H1 (cell line): ENCODE measurements around the gene PAX7. TPM values are rescaled to one million over a fixed set of nuclear protein-coding genes. Genes with fewer than 3 reads are reported as not detected.

ENCODE experiments used
- CTCF ChIA-PET: fragments of 300-600 bp; sonication (Branson Sonifier 250); formaldehyde crosslinking; loops from one replicate; lab custom pipeline; 2021; ENCODE audit not compliant: partially characterized antibody; lab: Charles Lee
- POLR2A ChIA-PET: fragments of 300-600 bp; sonication (Branson Sonifier 250); formaldehyde crosslinking; loops from one replicate; lab custom pipeline; 2021; ENCODE audit warnings: inconsistent platforms; ENCODE audit not compliant: partially characterized antibody; lab: Charles Lee
- DNase-seq, 2 experiments: peaks; one replicate each; pipeline versions ENCODE4 v3.0.0 to v3.0.0-alpha.2; 2010 to 2022; ENCODE audit warnings: low spot score in 2 of 2, low read depth in 1 of 2, mixed read lengths in 1 of 2
- FAIRE-seq: peaks from 2 replicates; lab custom pipeline; 2011; peaks lifted over from hg19 to GRCh38; lab: Jason Lieb, UNC
- H2AFZ ChIP-seq: 2 replicates; pipeline ENCODE4 v1.8.1; 2012; ENCODE audit warnings: low read length, inconsistent platforms
- H2AK5ac ChIP-seq: 2 replicates; pipeline ENCODE4 v1.6.1; 2013; ENCODE audit warnings: low read depth, low read length
- H2BK120ac ChIP-seq: replicated peaks from 2 replicates; pipeline ENCODE3; 2013; ENCODE audit warnings: low read depth, low read length, inconsistent platforms
- H2BK12ac ChIP-seq: 2 replicates; pipeline ENCODE4 v1.6.1; 2013; ENCODE audit warnings: low read depth, low read length
- H2BK15ac ChIP-seq: 2 replicates; pipeline ENCODE4 v1.6.1; 2013; ENCODE audit warnings: low read length
- H2BK20ac ChIP-seq: 2 replicates; pipeline ENCODE4 v1.6.1; 2013; ENCODE audit warnings: low read length
- H2BK5ac ChIP-seq: 2 replicates; pipeline ENCODE4 v1.6.1; 2013; ENCODE audit warnings: low read depth, low read length
- H3K14ac ChIP-seq: 2 replicates; pipeline ENCODE4 v1.6.1; 2013; ENCODE audit warnings: inconsistent platforms; ENCODE audit not compliant: insufficient read length
- H3K18ac ChIP-seq: 2 replicates; pipeline ENCODE4 v1.6.1; 2013; ENCODE audit warnings: low read length; ENCODE audit errors: extremely low read depth
- H3K23ac ChIP-seq: 2 replicates; pipeline ENCODE4 v1.6.1; 2013; ENCODE audit warnings: inconsistent platforms; ENCODE audit not compliant: insufficient read length
- H3K23me2 ChIP-seq: 2 replicates; pipeline ENCODE4 v1.6.1; 2013; ENCODE audit warnings: low read depth, low read length
- H3K27ac ChIP-seq: 2 replicates; pipeline ENCODE4 v1.6.1; 2011; ENCODE audit warnings: low read depth, low read length, inconsistent platforms
- H3K27me3 ChIP-seq, 4 experiments: replicated peaks in 1 of 4; 1 replicate in 1 of 4; 2 replicates in 3 of 4; pipeline versions ENCODE4 v1.6.1 to v1.8.1; 2011 to 2013; ENCODE audit warnings: low read length in 3 of 4, mild to moderate bottlenecking in 3 of 4, inconsistent platforms in 2 of 4, mixed read lengths in 2 of 4, moderate library complexity in 1 of 4; ENCODE audit not compliant: control insufficient read depth in 3 of 4, insufficient read depth in 3 of 4; ENCODE audit errors: extremely low read depth in 1 of 4
- H3K36me3 ChIP-seq, 4 experiments: 2 replicates each; pipeline versions ENCODE4 v1.6.1 to v1.8.1; 2011 to 2013; ENCODE audit warnings: mild to moderate bottlenecking in 4 of 4, low read length in 3 of 4, moderate library complexity in 2 of 4, control low read depth in 1 of 4, inconsistent platforms in 1 of 4; ENCODE audit not compliant: insufficient read depth in 4 of 4, control insufficient read depth in 2 of 4
- H3K4ac ChIP-seq: replicated peaks from 2 replicates; pipeline ENCODE3; 2013; ENCODE audit warnings: low read length, low read depth, mixed read lengths, inconsistent platforms; ENCODE audit not compliant: insufficient read length
- H3K4me1 ChIP-seq, 4 experiments: replicated peaks in 1 of 4; 1 replicate in 1 of 4; 2 replicates in 3 of 4; pipeline versions ENCODE4 v1.6.1 to v1.8.1; 2011 to 2013; ENCODE audit warnings: low read length in 3 of 4, inconsistent platforms in 2 of 4, mixed read lengths in 1 of 4; ENCODE audit not compliant: insufficient read depth in 4 of 4, control insufficient read depth in 3 of 4
- H3K4me2 ChIP-seq, 2 experiments: 2 replicates each; pipeline versions ENCODE4 v1.6.1 to v1.8.1; 2011 to 2013; ENCODE audit warnings: low read depth in 2 of 2, low read length in 2 of 2, control low read depth in 1 of 2, inconsistent platforms in 1 of 2, mild to moderate bottlenecking in 1 of 2; ENCODE audit not compliant: insufficient read depth in 1 of 2
- H3K4me3 ChIP-seq, 4 experiments: fragments of 200-600, 300-600 bp in 1 of 4; sonication (generic), shearing (Covaris generic), sonication (Bioruptor Twin) in 1 of 4; 2 replicates each; pipeline versions ENCODE4 v1.5.1 to v1.8.1; 2011 to 2016; ENCODE audit warnings: low read length in 4 of 4, low read depth in 3 of 4, control low read depth in 2 of 4, inconsistent platforms in 2 of 4, mild to moderate bottlenecking in 2 of 4, mixed read lengths in 1 of 4, moderate library complexity in 1 of 4; ENCODE audit not compliant: insufficient read depth in 2 of 4; ENCODE audit errors: extremely low read depth in 1 of 4
- H3K56ac ChIP-seq: replicated peaks from 2 replicates; pipeline ENCODE3; 2013; ENCODE audit warnings: low read depth, mild to moderate bottlenecking, mixed read lengths, low read length, inconsistent platforms; ENCODE audit not compliant: insufficient read length
- H3K79me1 ChIP-seq: 2 replicates; pipeline ENCODE4 v1.6.1; 2013; ENCODE audit warnings: low read depth, low read length, control low read depth
- H3K79me2 ChIP-seq, 2 experiments: 2 replicates each; pipeline versions ENCODE4 v1.6.1 to v1.8.1; 2012 to 2013; ENCODE audit warnings: low read length in 2 of 2, mild to moderate bottlenecking in 2 of 2, inconsistent platforms in 1 of 2; ENCODE audit not compliant: insufficient read depth in 2 of 2, control insufficient read depth in 1 of 2
- H3K9ac ChIP-seq, 4 experiments: replicated peaks in 1 of 4; 1 replicate in 1 of 4; 2 replicates in 3 of 4; pipeline versions ENCODE4 v1.6.1 to v1.8.1; 2011 to 2013; ENCODE audit warnings: low read depth in 3 of 4, low read length in 3 of 4, control low read depth in 2 of 4, mild to moderate bottlenecking in 2 of 4, moderate library complexity in 2 of 4, inconsistent platforms in 1 of 4; ENCODE audit errors: extremely low read depth in 1 of 4
- H3K9me3 ChIP-seq, 2 experiments: 2 replicates each; pipeline versions ENCODE4 v1.6.1 to v1.8.1; 2012 to 2013; ENCODE audit warnings: mild to moderate bottlenecking in 2 of 2, moderate library complexity in 2 of 2, control low read depth in 1 of 2, inconsistent platforms in 1 of 2, low read depth in 1 of 2, low read length in 1 of 2, mixed read lengths in 1 of 2; ENCODE audit not compliant: insufficient read depth in 2 of 2
- H4K20me1 ChIP-seq, 2 experiments: replicated peaks in 1 of 2; 2 replicates each; pipeline versions ENCODE3 to v1.8.1; 2011 to 2013; ENCODE audit warnings: inconsistent platforms in 2 of 2, low read length in 2 of 2, mild to moderate bottlenecking in 1 of 2; ENCODE audit not compliant: insufficient read depth in 2 of 2, control insufficient read depth in 1 of 2
- H4K5ac ChIP-seq: 2 replicates; pipeline ENCODE4 v1.6.1; 2013; ENCODE audit warnings: low read length, low read depth, mixed read lengths, inconsistent platforms; ENCODE audit not compliant: insufficient read length
- H4K8ac ChIP-seq: 2 replicates; pipeline ENCODE4 v1.8.0; 2013; ENCODE audit warnings: mild to moderate bottlenecking, moderate library complexity, low read length, inconsistent platforms; ENCODE audit not compliant: insufficient read depth; ENCODE audit errors: extremely low read depth
- H4K91ac ChIP-seq: replicated peaks from 2 replicates; pipeline ENCODE3; 2013; ENCODE audit warnings: low read length, mixed read lengths, inconsistent platforms; ENCODE audit not compliant: insufficient read length
- BACH1 ChIP-seq: IDR thresholded peaks from 2 replicates; pipeline ENCODE4 v1.6.1; 2012; ENCODE audit warnings: low read length, improper control_type of control experiment
- CEBPB ChIP-seq: IDR thresholded peaks from 2 replicates; pipeline ENCODE4 v1.6.1; 2012; ENCODE audit warnings: low read depth, low read length
- CHD2 ChIP-seq: IDR thresholded peaks from 2 replicates; pipeline ENCODE4 v1.6.1; 2012; ENCODE audit warnings: low read length, improper control_type of control experiment
- HDAC2 ChIP-seq, 2 experiments: fragments of 300-600 bp in 1 of 2; sonication (generic) in 1 of 2; IDR thresholded peaks; 2 replicates each; pipeline ENCODE4 v1.6.1; 2011 to 2012; ENCODE audit warnings: low read depth in 2 of 2, low read length in 2 of 2, mild to moderate bottlenecking in 2 of 2, moderate library complexity in 2 of 2, borderline replicate concordance in 1 of 2, inconsistent platforms in 1 of 2
- JUN ChIP-seq: IDR thresholded peaks from 2 replicates; pipeline ENCODE4 v1.6.1; 2011; ENCODE audit warnings: low read depth, mild to moderate bottlenecking, improper control_type of control experiment, low read length
- KDM1A ChIP-seq: fragments of 200-600, 300-600 bp; sonication (generic); IDR thresholded peaks from 2 replicates; pipeline ENCODE4 v1.7.1; 2016; ENCODE audit warnings: mild to moderate bottlenecking, low read length, borderline replicate concordance
- KDM5A ChIP-seq: fragments of 200-600 bp; IDR thresholded peaks from 2 replicates; pipeline ENCODE4 v1.7.1; 2012; ENCODE audit warnings: mild to moderate bottlenecking, low read length, inconsistent platforms, mixed read lengths
- MAFK ChIP-seq: IDR thresholded peaks from 2 replicates; pipeline ENCODE4 v1.6.1; 2012; ENCODE audit warnings: low read depth, mild to moderate bottlenecking, improper control_type of control experiment, low read length
- NRF1 ChIP-seq: IDR thresholded peaks from 2 replicates; pipeline ENCODE4 v1.6.1; 2011; ENCODE audit warnings: mild to moderate bottlenecking, low read depth, low read length, improper control_type of control experiment
- POLR2A ChIP-seq, 2 experiments: IDR thresholded peaks; 1 replicate in 1 of 2; 2 replicates in 1 of 2; pipeline ENCODE4 v1.6.1; 2011; ENCODE audit warnings: low read depth in 2 of 2, low read length in 2 of 2, mild to moderate bottlenecking in 2 of 2; ENCODE audit errors: control extremely low read depth in 1 of 2
- SUZ12 ChIP-seq: fragments of 200-600 bp; sonication (generic); IDR thresholded peaks from 2 replicates; pipeline ENCODE4 v1.6.1; 2012; ENCODE audit warnings: mild to moderate bottlenecking, inconsistent platforms, low read length, moderate library complexity, mixed read lengths
- TCF12 ChIP-seq: IDR thresholded peaks from 2 replicates; pipeline ENCODE4 v1.6.1; 2011; ENCODE audit warnings: low read depth, mild to moderate bottlenecking, low read length
- YY1 ChIP-seq: IDR thresholded peaks from 2 replicates; pipeline ENCODE4 v1.6.1; 2011; ENCODE audit warnings: low read depth, mild to moderate bottlenecking, low read length
- WGBS, 2 experiments: shearing (Covaris generic) in 1 of 2; methylation state at CpG; one replicate each; pipeline versions ENCODE4 v1.1.6 to v1.1.7; 2013 to 2015; ENCODE audit warnings: low lambda C conversion rate in 2 of 2, mixed read lengths in 2 of 2, inconsistent platforms in 1 of 2, low coverage in 1 of 2, missing lambda C conversion rate in 1 of 2; ENCODE audit not compliant: insufficient replicate concordance in 2 of 2, insufficient coverage in 1 of 2, insufficient read length in 1 of 2; ENCODE audit errors: extremely low coverage in 1 of 2, missing lambda C conversion rate in 1 of 2; 5-methylcytosine and 5-hydroxymethylcytosine counted together
- polyA plus RNA-seq, 7 experiments: library from polyadenylated mRNA; depleted of rRNA in 3 of 7; stranded (reverse) in 5 of 7; unstranded in 2 of 7; fragments of >200 nt in 5 of 7; fragments of 200-250 nt in 2 of 7; gene quantifications; 1 replicate in 5 of 7; 2 replicates in 1 of 7; 4 replicates in 1 of 7; pipeline versions ENCODE4 v1.2.1 to v1.2.3, GENCODE V29; 2011 to 2013; ENCODE audit warnings: missing spikeins in 2 of 7, mixed read lengths in 2 of 7
- total RNA-seq: library from RNA; stranded (reverse); fragmentation: NEBNext Ultra II Directional; extraction: Animal tissue kit (Norgen Biotek cat#: 25700); gene quantifications from 2 replicates; pipeline ENCODE4 v1.2.1, GENCODE V29; 2021

The PAX7 gene
- total and polyA plus RNA-seq, 2 of the 8 experiments (the other 6 are each of a cell fraction or from before 2014, with no cell fraction given): not detected

GRCh38 chr1:18636596-18637508 is 6.2 kb downstream of the PAX7 start:
- no peaks in the 10 kb centered on the region; a peak in 1 of 8 replicates for H3K36me3 ChIP-seq
- H3K9ac ChIP-seq: no peak overlapping the region
- no peak overlapping the region for H3K56ac ChIP-seq
- H3K23ac ChIP-seq: no peak overlapping the region
- no peak overlapping the region for H2BK12ac ChIP-seq
- no peak overlapping the region for H2BK5ac ChIP-seq
- H3K4ac ChIP-seq: no peak overlapping the region
- no peak overlapping the region; the same call in 1 of the 2 replicates for H2BK20ac ChIP-seq
- CTCF ChIA-PET: interaction anchor here (0.8 to 4.8 kb wide), 6 partner anchors 17 to 81 kb away, joined by 3 to 24 read pairs (median 6); no protein-coding TSS in a partner anchor
- H4K8ac ChIP-seq: no peak overlapping the region
- WGBS, 2 experiments: 1% methylated on average over 45 of the region's 52 CpGs; no CpG with 5 or more reads in 1 of the 2 experiments
- peaks cover 25 to 30% of the 10 kb centered on the region in 2 experiments for H4K20me1 ChIP-seq
- no peak overlapping the region; the same call in 1 of the 2 replicates for H3K18ac ChIP-seq
- no peaks in the 10 kb centered on the region for H3K9me3 ChIP-seq
- H3K27me3 ChIP-seq: peaks cover 84 to 99% (median 95%) of the 10 kb centered on the region in 4 experiments
- H4K5ac ChIP-seq: no peak overlapping the region
- H3K14ac ChIP-seq: no peak overlapping the region
- DNase-seq (peak in 1 of 2 experiments; percentile 77), FAIRE-seq (no peak)
- no peak overlapping the region for H4K91ac ChIP-seq
- no peak overlapping the region for H3K27ac ChIP-seq
- peaks cover 7 to 60% (median 22%) of the 10 kb centered on the region in 4 experiments for H3K4me1 ChIP-seq
- no peaks in the 10 kb centered on the region for H3K79me1 ChIP-seq
- H3K23me2 ChIP-seq: no peaks in the 10 kb centered on the region; the same call in 1 of the 2 replicates
- no peaks in the 10 kb centered on the region for H3K79me2 ChIP-seq
- H3K4me2 ChIP-seq: peak overlapping the region; percentile 55 to 73
- H3K4me3 ChIP-seq: peak overlapping the region; percentile 14 to 52 (median 38); a peak in 5 of 8 replicates
- H2AK5ac ChIP-seq: no peak overlapping the region
- no peak overlapping the region for H2BK15ac ChIP-seq
- no peak overlapping the region for H2BK120ac ChIP-seq
- H2AFZ ChIP-seq: no peak overlapping the region
- POLR2A ChIA-PET: interaction anchor here (9.2 kb wide), 1 partner anchor 7 kb away, joined by 56 read pairs; no protein-coding TSS in a partner anchor
- TF ChIP-seq JUN (no peak), BACH1 (no peak), TCF12 (no peak), NRF1 (no peak), KDM5A (no peak), MAFK (no peak), SUZ12 (peak; percentile 40), POLR2A (IDR thresholded peaks at IDR 0.05; ENCODE audit: control extremely low read depth in 1 of 2, low read depth in 2 of 2, low read length in 2 of 2) (no peak), YY1 (peak; percentile 35; the same call in 1 of the 2 replicates), KDM1A (no peak), HDAC2 (IDR thresholded peaks at IDR 0.05; ENCODE audit: borderline replicate concordance in 1 of 2, low read depth in 2 of 2, low read length in 2 of 2) (no peak), CHD2 (no peak), CEBPB (no peak)
